ENCODE measurements around the gene DISC1.

DISC1 gene

GRCh38 chr1:231806623-231807495 is 180.3 kb downstream of the DISC1 start:
- Histone ChIP-seq H3K27me3 (ENCODE audit: low read depth, low read length) (peaks cover 7% of the 10 kb centered on the region; the same call in 1 of the 2 replicates), H3K36me3 (replicated peaks; ENCODE audit: low read depth, low read length) (no peaks in the 10 kb centered on the region), H2AFZ (ENCODE audit: low read depth, low read length) (no peak overlapping the region)

GRCh38 chr1:231807541-231807940 is 181.0 kb downstream of the DISC1 start:
- H3K4me1 ChIP-seq (ENCODE audit: low read length): 0 out of 2 replicates have a peak, but pooled peaks cover 3% of the 10 kb centered on the region
- TF ChIP-seq CTCF (IDR thresholded peaks at IDR 0.05; ENCODE audit: low read depth, low read length) (no peak), EZH2phosphoT487 (IDR thresholded peaks at IDR 0.05; ENCODE audit: low read depth) (no peak)
- H3K9me3 ChIP-seq (ENCODE audit: insufficient read depth, low read length): no peaks in the 10 kb centered on the region
- H2AFZ ChIP-seq (ENCODE audit: low read depth, low read length): no peak overlapping the region
- H3K79me2 ChIP-seq (ENCODE audit: low read length): no peaks in the 10 kb centered on the region
- H3K27me3 ChIP-seq (ENCODE audit: low read depth, low read length): peaks cover 9% of the 10 kb centered on the region; the same call in 1 of the 2 replicates
- no peak overlapping the region for H3K4me3 ChIP-seq (ENCODE audit: low read length)
- no peak overlapping the region for H3K9ac ChIP-seq (ENCODE audit: low read length)
- H3K36me3 ChIP-seq (replicated peaks; ENCODE audit: low read depth, low read length): no peaks in the 10 kb centered on the region
- no peaks in the 10 kb centered on the region for H4K20me1 ChIP-seq (ENCODE audit: insufficient read depth, low read length)
- no peak overlapping the region for H3K4me2 ChIP-seq (ENCODE audit: low read length)
- no peak overlapping the region for H3K27ac ChIP-seq (ENCODE audit: low read length)

More at GRCh38 chr1:231806623-231807495, 180.3 kb downstream of the DISC1 start:
- 0 out of 2 replicates have a peak, but pooled peaks cover 3% of the 10 kb centered on the region for H3K4me1 ChIP-seq (ENCODE audit: low read length)
- TF ChIP-seq CTCF (IDR thresholded peaks at IDR 0.05; ENCODE audit: low read depth, low read length): peak; percentile 73
- TF ChIP-seq EZH2phosphoT487 (IDR thresholded peaks at IDR 0.05; ENCODE audit: low read depth): no peak
- H4K20me1 ChIP-seq (ENCODE audit: insufficient read depth, low read length): no peaks in the 10 kb centered on the region
- no peaks in the 10 kb centered on the region for H3K79me2 ChIP-seq (ENCODE audit: low read length)
- H3K9ac ChIP-seq (ENCODE audit: low read length): no peak overlapping the region
- H3K27ac ChIP-seq (ENCODE audit: low read length): no peak overlapping the region
- H3K9me3 ChIP-seq (ENCODE audit: insufficient read depth, low read length): no peaks in the 10 kb centered on the region
- H3K4me3 ChIP-seq (ENCODE audit: low read length): no peak overlapping the region
- no peak overlapping the region for H3K4me2 ChIP-seq (ENCODE audit: low read length)

DNA sequence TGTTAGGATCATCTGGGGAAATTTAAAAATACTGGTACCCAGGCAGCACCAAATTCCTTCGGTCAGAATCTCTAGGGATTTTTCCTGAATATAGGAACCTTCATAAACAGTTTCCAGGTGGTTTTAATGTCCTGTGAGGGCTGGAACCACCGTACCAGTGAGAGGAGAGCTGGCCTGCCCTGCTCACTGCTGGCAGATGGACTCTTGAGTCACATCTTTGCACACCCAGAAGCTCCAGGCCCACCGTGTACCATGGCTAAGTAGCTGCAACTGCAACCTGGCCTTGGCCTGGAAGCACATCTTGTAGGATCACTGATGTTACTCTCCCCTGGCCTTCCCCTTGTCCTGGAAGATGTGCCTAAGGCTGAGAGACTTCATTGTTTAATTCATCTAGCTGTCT is 181.5 kb downstream of the DISC1 start:
- Histone ChIP-seq H3K4me2 (ENCODE audit: low read length) (no peak overlapping the region), H3K27ac (ENCODE audit: low read length) (no peak overlapping the region), H3K4me1 (ENCODE audit: low read length) (0 out of 2 replicates have a peak, but pooled peaks cover 3% of the 10 kb centered on the region), H4K20me1 (ENCODE audit: insufficient read depth, low read length) (no peaks in the 10 kb centered on the region), H3K9ac (ENCODE audit: low read length) (no peak overlapping the region), H3K4me3 (ENCODE audit: low read length) (no peak overlapping the region), H3K27me3 (ENCODE audit: low read depth, low read length) (peaks cover 9% of the 10 kb centered on the region; the same call in 1 of the 2 replicates), H3K36me3 (replicated peaks; ENCODE audit: low read depth, low read length) (no peaks in the 10 kb centered on the region), H3K9me3 (ENCODE audit: insufficient read depth, low read length) (no peaks in the 10 kb centered on the region), H3K79me2 (ENCODE audit: low read length) (no peaks in the 10 kb centered on the region), H2AFZ (ENCODE audit: low read depth, low read length) (no peak overlapping the region)
- TF ChIP-seq CTCF (IDR thresholded peaks at IDR 0.05; ENCODE audit: low read depth, low read length): no peak
- no peak for TF ChIP-seq EZH2phosphoT487 (IDR thresholded peaks at IDR 0.05; ENCODE audit: low read depth)

GRCh38 chr1:231808990-231809389 is 182.4 kb downstream of the DISC1 start:
- H3K9ac ChIP-seq (ENCODE audit: low read length): no peak overlapping the region
- H3K4me2 ChIP-seq (ENCODE audit: low read length): no peak overlapping the region
- H3K4me1 ChIP-seq (ENCODE audit: low read length): 0 out of 2 replicates have a peak, but pooled peaks cover 3% of the 10 kb centered on the region
- no peak overlapping the region for H3K4me3 ChIP-seq (ENCODE audit: low read length)
- no peaks in the 10 kb centered on the region for H3K36me3 ChIP-seq (replicated peaks; ENCODE audit: low read depth, low read length)
- H2AFZ ChIP-seq (ENCODE audit: low read depth, low read length): no peak overlapping the region
- no peaks in the 10 kb centered on the region for H3K79me2 ChIP-seq (ENCODE audit: low read length)
- H3K27me3 ChIP-seq (ENCODE audit: low read depth, low read length): peaks cover 14% of the 10 kb centered on the region; the same call in 1 of the 2 replicates
- no peaks in the 10 kb centered on the region for H4K20me1 ChIP-seq (ENCODE audit: insufficient read depth, low read length)
- TF ChIP-seq EZH2phosphoT487 (IDR thresholded peaks at IDR 0.05; ENCODE audit: low read depth) (no peak), CTCF (IDR thresholded peaks at IDR 0.05; ENCODE audit: low read depth, low read length) (no peak)
- H3K27ac ChIP-seq (ENCODE audit: low read length): no peak overlapping the region
- H3K9me3 ChIP-seq (ENCODE audit: insufficient read depth, low read length): no peaks in the 10 kb centered on the region
